ENCODE data around the gene ZSCAN26. TPM values are rescaled to one million over a fixed set of nuclear protein-coding genes. Genes with fewer than 3 reads are reported as not detected.

Gene ZSCAN26
- total and polyA plus RNA-seq, 2 of the 8 experiments (the other 6 are each of a cell fraction or from before 2014, with no cell fraction given) = 7.0 to 8.5 TPM

DNA sequence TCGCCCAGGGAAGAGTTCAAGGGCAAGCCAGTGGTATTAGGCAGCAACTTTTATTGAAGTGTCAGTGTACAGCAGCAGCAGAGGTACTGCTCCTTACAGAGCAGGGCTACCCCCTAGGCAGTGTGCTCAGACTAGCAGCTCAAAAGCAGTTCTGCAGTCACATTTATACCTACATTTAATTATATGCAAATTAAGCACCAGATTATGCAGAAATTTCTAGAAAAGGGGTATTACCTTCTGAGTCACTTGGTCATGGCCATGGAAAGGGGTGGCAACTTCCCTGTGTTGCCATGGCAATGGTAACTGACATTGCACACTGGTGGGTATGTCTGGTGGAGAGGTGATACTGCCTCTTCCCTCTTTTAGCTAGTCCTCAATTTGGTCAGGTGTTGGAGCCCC lies 12.8 kb upstream of the ZSCAN26 start (continued):
- TF ChIP-seq SIN3A (conservative IDR thresholded peaks at IDR 0.05 in 1 of 2, IDR thresholded peaks at IDR 0.05 in 1 of 2; ENCODE audit: low read depth in 1 of 2, low read length in 2 of 2) = no peak
- no peak for TF ChIP-seq CEBPB (IDR thresholded peaks at IDR 0.05; ENCODE audit: low read depth, low read length)
- TF ChIP-seq RFX5 (IDR thresholded peaks at IDR 0.05; ENCODE audit: borderline replicate concordance, low read depth, low read length) = no peak
- no peak for TF ChIP-seq POU5F1 (IDR thresholded peaks at IDR 0.05; ENCODE audit: low read depth, low read length)
- no peak for TF ChIP-seq RAD21 (IDR thresholded peaks at IDR 0.05 in 1 of 2, conservative IDR thresholded peaks at IDR 0.05 in 1 of 2; ENCODE audit: low read depth in 2 of 2, low read length in 2 of 2)
- TF ChIP-seq BACH1 (IDR thresholded peaks at IDR 0.05; ENCODE audit: low read length) = no peak
- TF ChIP-seq SRF (IDR thresholded peaks at IDR 0.05; ENCODE audit: low read depth, low read length) = no peak
